Stromal cell of bone marrow (primary cell): ENCODE data around the gene CPEB4.

Experiments
- DNase-seq: peaks from one replicate; pipeline ENCODE4 v3.0.0-alpha.2; 2012; ENCODE audit warnings: low read depth

The CPEB4 gene

GRCh38 chr5:173915310-173916014 lies 27.3 kb downstream of the CPEB4 start:
- no peak for DNase-seq

- no peak for DNase-seq
Measured at GRCh38 chr5:173916233-173916632, 28.1 kb downstream of the CPEB4 start.

GRCh38 chr5:173917788-173918786 lies 29.9 kb downstream of the CPEB4 start:
- peak; percentile 73 for DNase-seq

GRCh38 chr5:173919443-173919842 lies 31.3 kb downstream of the CPEB4 start:
- DNase-seq, result no peak

GRCh38 chr5:173920024-173920753 lies 32.0 kb downstream of the CPEB4 start:
- no peak for DNase-seq

- no peak for DNase-seq
Measured at GRCh38 chr5:173920866-173921555, 32.9 kb downstream of the CPEB4 start.

- no peak for DNase-seq
Measured at GRCh38 chr5:173922527-173922926, 34.4 kb downstream of the CPEB4 start.

GRCh38 chr5:173923218-173924095 lies 35.3 kb downstream of the CPEB4 start:
- no peak for DNase-seq

GRCh38 chr5:173924899-173925298 lies 36.8 kb downstream of the CPEB4 start:
- no peak for DNase-seq

- DNase-seq, result no peak
Measured at GRCh38 chr5:173925449-173926071, 37.4 kb downstream of the CPEB4 start.

GRCh38 chr5:173926359-173926758 lies 38.2 kb downstream of the CPEB4 start:
- no peak for DNase-seq

GRCh38 chr5:173928871-173929574 lies 40.9 kb downstream of the CPEB4 start:
- DNase-seq, result no peak

GRCh38 chr5:173932695-173933139 lies 44.6 kb downstream of the CPEB4 start:
- DNase-seq, result no peak

- no peak for DNase-seq
Measured at GRCh38 chr5:173933901-173934300, 45.8 kb downstream of the CPEB4 start.

- no peak for DNase-seq
Measured at GRCh38 chr5:173935396-173935795, 47.2 kb downstream of the CPEB4 start.

- DNase-seq, result no peak
Measured at GRCh38 chr5:173940269-173940668, 52.1 kb downstream of the CPEB4 start.

GRCh38 chr5:173941102-173941501 lies 53.0 kb downstream of the CPEB4 start:
- DNase-seq, result no peak

GRCh38 chr5:173941758-173942401 lies 53.7 kb downstream of the CPEB4 start:
- DNase-seq, result no peak

- no peak for DNase-seq
Measured at GRCh38 chr5:173944511-173944910, 56.4 kb downstream of the CPEB4 start.
